ENCODE measurements around the gene CARD14.

DNA sequence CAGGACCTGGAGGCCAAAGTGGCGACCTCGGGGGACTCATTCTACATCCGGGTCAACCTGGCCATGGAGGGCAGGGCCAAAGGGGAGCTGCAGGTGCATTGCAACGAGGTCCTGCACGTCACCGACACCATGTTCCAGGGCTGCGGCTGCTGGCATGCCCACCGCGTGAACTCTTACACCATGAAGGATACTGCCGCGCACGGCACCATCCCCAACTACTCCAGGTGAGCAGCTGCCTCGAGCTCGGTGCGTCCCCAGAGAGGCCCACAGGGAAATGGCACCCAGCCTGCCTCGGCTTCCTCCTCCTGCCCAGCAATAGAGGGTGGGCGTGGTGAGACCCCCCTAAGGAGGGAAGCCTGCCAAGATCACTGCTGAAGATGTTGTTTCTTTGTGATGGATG lies 32.4 kb downstream of the CARD14 start:
- no peak for TF ChIP-seq EZH2 (IDR thresholded peaks at IDR 0.05; ENCODE audit: borderline replicate concordance, low read depth, low read length, poor library complexity, severe bottlenecking)
- TF ChIP-seq, protein P1, sequence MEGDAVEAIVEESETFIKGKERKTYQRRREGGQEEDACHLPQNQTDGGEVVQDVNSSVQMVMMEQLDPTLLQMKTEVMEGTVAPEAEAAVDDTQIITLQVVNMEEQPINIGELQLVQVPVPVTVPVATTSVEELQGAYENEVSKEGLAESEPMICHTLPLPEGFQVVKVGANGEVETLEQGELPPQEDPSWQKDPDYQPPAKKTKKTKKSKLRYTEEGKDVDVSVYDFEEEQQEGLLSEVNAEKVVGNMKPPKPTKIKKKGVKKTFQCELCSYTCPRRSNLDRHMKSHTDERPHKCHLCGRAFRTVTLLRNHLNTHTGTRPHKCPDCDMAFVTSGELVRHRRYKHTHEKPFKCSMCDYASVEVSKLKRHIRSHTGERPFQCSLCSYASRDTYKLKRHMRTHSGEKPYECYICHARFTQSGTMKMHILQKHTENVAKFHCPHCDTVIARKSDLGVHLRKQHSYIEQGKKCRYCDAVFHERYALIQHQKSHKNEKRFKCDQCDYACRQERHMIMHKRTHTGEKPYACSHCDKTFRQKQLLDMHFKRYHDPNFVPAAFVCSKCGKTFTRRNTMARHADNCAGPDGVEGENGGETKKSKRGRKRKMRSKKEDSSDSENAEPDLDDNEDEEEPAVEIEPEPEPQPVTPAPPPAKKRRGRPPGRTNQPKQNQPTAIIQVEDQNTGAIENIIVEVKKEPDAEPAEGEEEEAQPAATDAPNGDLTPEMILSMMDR (conservative IDR thresholded peaks at IDR 0.05; ENCODE audit: low read depth, low read length) = no peak
